DOHH2 (cell line): ENCODE data around the gene ITGBL1.

Source experiments
- EZH2phosphoT487 ChIP-seq: fragments of 200-600 bp; sonication (generic); IDR thresholded peaks from 2 replicates; pipeline ENCODE4 v1.6.1; 2017; ENCODE audit warnings: borderline replicate concordance, mild to moderate bottlenecking, antibody characterized with exemption, low read length, moderate library complexity, mixed read lengths
- TF ChIP-seq, protein P1 (sequence below): fragments of 200-600 bp; sonication (generic); IDR thresholded peaks from one replicate; pipeline ENCODE4 v1.5.1; 2014; ENCODE audit warnings: antibody characterized with exemption, mild to moderate bottlenecking, low read depth, low read length; ENCODE audit not compliant: poor library complexity, severe bottlenecking

DNA sequence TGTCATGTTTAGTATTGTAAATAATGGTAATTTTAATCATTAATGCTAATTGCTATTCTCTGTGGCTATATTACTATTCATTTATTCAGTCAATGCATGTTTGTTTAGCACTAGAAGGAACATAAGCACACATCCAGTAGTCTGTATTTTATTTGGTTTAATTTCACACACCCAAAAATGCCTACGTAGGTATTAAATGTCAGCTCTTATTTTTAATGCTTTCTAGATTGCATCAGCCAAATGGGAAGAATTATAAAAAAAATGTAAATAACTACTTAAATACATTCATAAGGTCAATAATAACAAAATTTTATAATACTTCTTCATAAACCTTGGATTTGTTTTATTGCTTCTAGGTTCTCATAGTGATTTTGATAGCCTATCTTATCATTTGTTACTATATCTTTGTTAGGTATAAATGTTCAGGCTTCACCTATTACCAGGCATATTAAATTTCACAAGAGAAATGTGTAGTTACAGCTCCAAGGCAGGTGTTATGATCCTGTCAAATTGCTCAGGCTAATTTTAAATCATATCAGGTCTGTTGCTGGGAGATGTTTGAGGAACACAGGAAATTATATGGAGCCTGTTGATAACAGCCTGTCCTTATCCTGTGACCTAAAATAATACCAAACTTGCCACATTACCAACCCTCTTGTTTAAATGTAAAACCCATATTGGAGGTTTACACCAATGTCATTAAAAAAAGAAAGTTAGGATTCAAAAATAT is 34.4 kb downstream of the ITGBL1 start:
- TF ChIP-seq, protein P1, sequence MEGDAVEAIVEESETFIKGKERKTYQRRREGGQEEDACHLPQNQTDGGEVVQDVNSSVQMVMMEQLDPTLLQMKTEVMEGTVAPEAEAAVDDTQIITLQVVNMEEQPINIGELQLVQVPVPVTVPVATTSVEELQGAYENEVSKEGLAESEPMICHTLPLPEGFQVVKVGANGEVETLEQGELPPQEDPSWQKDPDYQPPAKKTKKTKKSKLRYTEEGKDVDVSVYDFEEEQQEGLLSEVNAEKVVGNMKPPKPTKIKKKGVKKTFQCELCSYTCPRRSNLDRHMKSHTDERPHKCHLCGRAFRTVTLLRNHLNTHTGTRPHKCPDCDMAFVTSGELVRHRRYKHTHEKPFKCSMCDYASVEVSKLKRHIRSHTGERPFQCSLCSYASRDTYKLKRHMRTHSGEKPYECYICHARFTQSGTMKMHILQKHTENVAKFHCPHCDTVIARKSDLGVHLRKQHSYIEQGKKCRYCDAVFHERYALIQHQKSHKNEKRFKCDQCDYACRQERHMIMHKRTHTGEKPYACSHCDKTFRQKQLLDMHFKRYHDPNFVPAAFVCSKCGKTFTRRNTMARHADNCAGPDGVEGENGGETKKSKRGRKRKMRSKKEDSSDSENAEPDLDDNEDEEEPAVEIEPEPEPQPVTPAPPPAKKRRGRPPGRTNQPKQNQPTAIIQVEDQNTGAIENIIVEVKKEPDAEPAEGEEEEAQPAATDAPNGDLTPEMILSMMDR, result no peak
- no peak for TF ChIP-seq EZH2phosphoT487
